GM12801 (cell line): ENCODE results near the gene MTMR3.

Experiments
- TF ChIP-seq, protein P1 (sequence below): IDR thresholded peaks from one replicate; pipeline ENCODE4 v1.5.1; 2011; ENCODE audit warnings: control low read depth; ENCODE audit not compliant: insufficient read length; ENCODE audit errors: extremely low read depth

Gene MTMR3

DNA sequence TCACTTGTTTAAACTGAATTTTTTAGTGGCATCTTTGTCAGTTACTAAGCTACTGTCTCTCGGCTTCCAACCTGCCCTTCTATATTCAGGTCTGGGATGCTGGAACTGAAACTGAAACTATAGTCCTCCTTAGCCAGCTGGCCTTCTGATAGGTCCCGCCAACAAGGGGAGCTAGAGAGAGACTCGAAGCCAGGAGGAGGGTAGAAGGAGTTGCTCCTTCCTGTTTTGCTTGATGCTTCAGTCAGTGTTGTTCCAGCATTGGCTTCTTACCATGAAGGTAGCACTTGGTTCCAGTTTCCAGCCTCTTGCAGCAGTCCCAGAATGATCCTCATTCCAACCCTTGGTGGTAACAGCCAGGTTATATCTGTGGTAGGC is 164.4 kb downstream of the MTMR3 start:
- TF ChIP-seq, protein P1, sequence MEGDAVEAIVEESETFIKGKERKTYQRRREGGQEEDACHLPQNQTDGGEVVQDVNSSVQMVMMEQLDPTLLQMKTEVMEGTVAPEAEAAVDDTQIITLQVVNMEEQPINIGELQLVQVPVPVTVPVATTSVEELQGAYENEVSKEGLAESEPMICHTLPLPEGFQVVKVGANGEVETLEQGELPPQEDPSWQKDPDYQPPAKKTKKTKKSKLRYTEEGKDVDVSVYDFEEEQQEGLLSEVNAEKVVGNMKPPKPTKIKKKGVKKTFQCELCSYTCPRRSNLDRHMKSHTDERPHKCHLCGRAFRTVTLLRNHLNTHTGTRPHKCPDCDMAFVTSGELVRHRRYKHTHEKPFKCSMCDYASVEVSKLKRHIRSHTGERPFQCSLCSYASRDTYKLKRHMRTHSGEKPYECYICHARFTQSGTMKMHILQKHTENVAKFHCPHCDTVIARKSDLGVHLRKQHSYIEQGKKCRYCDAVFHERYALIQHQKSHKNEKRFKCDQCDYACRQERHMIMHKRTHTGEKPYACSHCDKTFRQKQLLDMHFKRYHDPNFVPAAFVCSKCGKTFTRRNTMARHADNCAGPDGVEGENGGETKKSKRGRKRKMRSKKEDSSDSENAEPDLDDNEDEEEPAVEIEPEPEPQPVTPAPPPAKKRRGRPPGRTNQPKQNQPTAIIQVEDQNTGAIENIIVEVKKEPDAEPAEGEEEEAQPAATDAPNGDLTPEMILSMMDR, result no peak

DNA sequence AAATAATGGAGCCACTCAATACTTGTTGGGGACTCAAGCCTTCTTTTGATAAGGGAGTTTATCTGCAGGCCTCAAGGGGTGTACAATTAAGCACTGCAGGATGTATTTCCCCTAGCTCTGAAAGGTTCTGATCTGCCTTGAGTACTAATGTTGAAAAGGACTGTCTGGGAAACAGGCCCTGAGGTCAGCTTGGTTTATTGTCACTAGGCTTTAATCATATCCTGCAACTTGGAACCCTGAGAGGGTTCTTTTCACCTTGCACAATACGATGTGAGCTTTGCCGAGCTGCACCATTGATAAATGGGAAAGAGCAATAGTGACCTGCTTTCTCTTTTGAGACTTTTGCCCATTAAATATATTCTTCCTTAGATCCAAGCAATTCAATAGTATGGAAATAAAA is 165.7 kb downstream of the MTMR3 start:
- TF ChIP-seq, protein P1, result no peak

DNA sequence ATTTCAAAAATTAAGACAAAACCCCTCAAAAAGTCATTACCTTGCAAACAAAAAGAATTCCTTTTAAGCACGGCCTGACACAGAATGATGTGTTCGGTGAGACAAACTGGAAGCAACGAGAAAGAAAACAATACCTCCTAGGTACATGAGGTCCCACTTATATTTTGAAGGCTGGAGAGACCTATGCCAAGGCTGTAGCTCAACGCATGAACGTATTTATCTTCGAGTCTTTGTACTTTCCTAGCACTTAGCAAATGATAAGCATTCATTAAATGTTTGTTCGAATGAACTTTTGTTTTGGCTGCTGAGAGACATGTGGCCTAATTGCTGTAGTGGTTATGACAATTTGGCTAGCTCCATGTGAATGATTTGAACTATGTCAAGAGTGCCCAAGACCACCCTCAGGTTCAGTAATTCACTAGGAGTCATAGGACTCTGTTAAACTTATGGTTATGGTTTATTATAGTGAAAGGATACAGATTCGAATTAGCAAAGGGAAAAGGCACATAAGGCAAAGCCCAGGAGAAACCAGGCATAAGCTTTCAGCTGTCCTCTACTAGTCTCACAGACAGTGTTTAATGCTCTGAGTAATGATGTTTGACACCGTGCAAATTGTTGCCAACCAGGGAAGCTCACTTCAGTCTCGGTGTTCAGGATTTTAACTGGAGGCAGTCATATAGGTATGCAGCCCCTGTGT is 171.2 kb downstream of the MTMR3 start:
- TF ChIP-seq, protein P1, result no peak

DNA sequence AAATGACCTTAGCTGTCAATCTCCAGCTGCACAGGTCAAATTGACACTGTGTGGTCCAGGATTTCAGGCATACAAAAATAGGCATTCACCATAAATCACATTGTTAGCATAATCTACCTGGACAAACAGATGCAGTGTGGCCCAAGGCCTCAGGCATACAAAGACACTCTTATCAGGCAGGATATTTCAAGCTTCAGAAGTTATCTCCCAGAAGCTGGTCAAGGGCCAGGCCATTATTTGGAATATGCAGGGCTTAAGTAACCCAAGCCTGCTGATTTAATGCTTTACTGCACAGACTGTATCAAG is 171.7 kb downstream of the MTMR3 start:
- TF ChIP-seq, protein P1, result no peak

DNA sequence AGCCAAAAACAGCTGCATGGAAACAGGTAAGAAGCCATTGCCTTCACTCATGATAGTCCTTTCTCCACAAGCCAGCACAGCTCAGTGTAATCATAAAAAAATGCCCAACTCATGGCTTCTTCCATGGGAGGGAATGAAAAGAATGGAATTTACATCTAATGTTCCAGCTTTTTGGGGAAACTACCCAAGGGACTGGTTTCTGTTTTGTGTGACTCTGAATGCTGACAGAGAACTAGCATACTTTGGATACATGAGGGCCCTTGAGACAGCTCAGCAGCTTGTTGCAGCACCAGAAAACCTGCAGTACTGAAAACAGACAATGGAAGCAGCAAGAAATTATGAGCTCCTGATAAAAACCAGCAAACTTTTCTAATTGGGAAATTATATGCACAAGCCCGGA is 173.0 kb downstream of the MTMR3 start:
- TF ChIP-seq, protein P1, result no peak

DNA sequence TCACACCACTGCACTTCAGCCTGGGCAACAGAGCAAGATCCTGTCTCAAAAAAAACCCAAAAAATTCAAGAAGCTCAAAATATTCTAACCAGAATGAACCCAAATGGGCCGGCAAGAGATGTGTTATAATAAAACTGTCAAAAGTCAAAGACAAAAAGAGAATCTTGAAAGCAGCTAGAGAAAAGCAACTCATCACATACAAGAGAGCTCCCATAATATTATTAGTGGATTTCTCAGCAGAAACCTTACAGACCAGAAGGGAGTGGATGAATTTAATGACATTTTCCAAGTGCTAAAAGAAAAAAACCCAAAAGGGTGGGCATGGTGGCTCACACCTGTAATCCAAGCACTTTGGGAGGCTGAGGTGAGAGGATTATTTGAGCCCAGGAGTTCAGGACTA is 174.4 kb downstream of the MTMR3 start:
- TF ChIP-seq, protein P1, result no peak

DNA sequence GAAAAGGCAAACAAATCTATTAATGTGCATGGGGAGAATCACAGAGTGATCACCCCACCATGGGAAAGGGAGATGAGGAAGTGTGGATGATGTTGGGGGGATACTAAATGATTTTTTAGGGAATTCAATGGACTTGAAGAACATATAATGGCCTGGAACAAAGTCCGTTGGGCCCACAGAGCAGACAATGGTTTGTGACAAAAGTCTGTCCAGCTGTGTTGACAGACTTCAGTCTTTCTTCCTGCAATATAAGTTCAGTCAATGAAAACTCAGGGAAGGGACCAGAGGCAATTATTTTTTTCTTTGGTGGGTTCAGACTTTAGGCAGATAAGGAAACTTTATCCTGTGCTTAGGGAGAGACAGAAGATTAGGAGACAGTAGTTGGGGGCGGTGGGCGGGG is 179.3 kb downstream of the MTMR3 start:
- TF ChIP-seq, protein P1, result no peak
